T-helper 2 cell treated with Interferon-gamma antibody and Interleukin-4, amounts not matched to agents 5 μg/mL and 100 μg/mL, for 36 hours (primary cell): Measurements from ENCODE around the gene CPZ.
"Not testable (repeated sequence)": the region's sequence is repeated elsewhere in the genome, so short reads cannot be mapped to it uniquely, and the experiment has no call there.

Source experiments
- DNase-seq: peaks from one replicate; pipeline ENCODE4 v3.0.0; 2021; ENCODE audit warnings: low spot score
- H3K27ac Mint-ChIP-seq: one replicate; pipeline ENCODE4 v1.8.0; 2021; ENCODE audit warnings: mild to moderate bottlenecking, mixed read lengths
- H3K27me3 Mint-ChIP-seq: one replicate; pipeline ENCODE4 v1.8.0; 2021; ENCODE audit warnings: low read depth, mixed read lengths
- H3K36me3 Mint-ChIP-seq: one replicate; pipeline ENCODE4 v1.8.0; 2021; ENCODE audit warnings: low read depth, mixed read lengths
- H3K4me1 Mint-ChIP-seq: one replicate; pipeline ENCODE4 v1.8.0; 2021; ENCODE audit warnings: low read depth, mixed read lengths
- H3K4me3 Mint-ChIP-seq: one replicate; pipeline ENCODE4 v1.8.0; 2022; ENCODE audit warnings: mild to moderate bottlenecking, moderate library complexity, mixed read lengths
- H3K9me3 Mint-ChIP-seq: one replicate; pipeline ENCODE4 v1.8.0; 2021; ENCODE audit warnings: mixed read lengths

The CPZ gene

GRCh38 chr4:8564595-8564994, 28.0 kb upstream of the CPZ start:
- no peak for DNase-seq
- Mint-ChIP-seq H3K4me3 (no peak overlapping the region), H3K27ac (no peak overlapping the region), H3K36me3 (no peaks in the 10 kb centered on the region), H3K27me3 (peaks cover 2% of the 10 kb centered on the region), H3K9me3 (no peaks in the 10 kb centered on the region), H3K4me1 (no peaks in the 10 kb centered on the region)

DNA sequence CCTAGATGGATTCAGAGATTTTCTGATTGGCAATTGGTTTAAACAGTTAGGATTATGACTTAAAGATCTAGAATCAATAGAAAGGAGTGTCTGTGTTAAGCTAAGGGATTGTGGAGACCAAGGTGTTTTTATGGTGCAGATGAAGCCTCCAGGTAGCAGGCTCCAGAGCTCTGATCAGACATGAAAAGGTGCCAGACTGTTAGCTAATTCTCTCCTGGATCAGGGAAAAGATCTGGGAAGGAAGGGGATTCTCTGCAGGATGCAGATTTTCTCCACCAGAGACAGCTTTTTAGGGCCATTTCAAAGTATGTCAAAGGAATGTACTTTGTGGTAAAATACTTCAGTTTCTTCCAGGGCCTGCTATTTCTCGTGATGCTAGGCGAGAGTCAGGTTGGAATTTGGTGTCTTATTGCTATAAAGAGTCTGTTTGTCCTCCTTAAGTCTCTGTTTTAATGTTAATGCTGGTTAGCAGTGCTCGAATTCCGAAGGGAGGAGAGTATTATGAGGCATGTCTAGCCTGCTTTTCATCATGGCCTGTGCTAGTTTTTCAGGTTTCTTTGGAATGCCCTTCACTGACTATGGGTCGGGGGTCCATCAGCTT, 24.4 kb upstream of the CPZ start:
- no peaks in the 10 kb centered on the region for H3K36me3 Mint-ChIP-seq
- DNase-seq, result no peak
- no peaks in the 10 kb centered on the region for H3K9me3 Mint-ChIP-seq
- H3K4me1 Mint-ChIP-seq, result no peaks in the 10 kb centered on the region
- H3K4me3 Mint-ChIP-seq, result no peak overlapping the region
- no peak overlapping the region for H3K27ac Mint-ChIP-seq
- peaks cover 2% of the 10 kb centered on the region for H3K27me3 Mint-ChIP-seq

DNA sequence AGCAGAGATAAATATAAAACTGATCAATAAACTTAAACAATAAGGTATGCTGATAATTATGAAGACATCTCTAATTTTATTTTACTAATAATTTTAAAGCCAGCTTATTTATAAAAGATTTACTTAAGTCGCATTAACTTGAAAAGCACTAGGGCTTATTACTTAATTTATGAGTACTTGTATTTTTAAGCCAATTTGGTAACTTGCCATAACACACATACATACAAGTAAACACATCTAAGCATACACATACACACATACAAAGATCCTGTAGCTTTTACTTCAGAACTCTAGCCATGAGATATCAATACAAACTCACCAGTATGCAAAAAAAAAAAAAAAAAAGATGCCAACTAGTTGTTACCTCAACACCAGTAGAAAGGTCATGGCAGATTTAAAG, 22.4 kb upstream of the CPZ start:
- Mint-ChIP-seq H3K27me3 (peaks cover 2% of the 10 kb centered on the region), H3K9me3 (no peaks in the 10 kb centered on the region), H3K4me3 (no peak overlapping the region), H3K27ac (no peak overlapping the region), H3K36me3 (no peaks in the 10 kb centered on the region), H3K4me1 (no peaks in the 10 kb centered on the region)
- no peak for DNase-seq

DNA sequence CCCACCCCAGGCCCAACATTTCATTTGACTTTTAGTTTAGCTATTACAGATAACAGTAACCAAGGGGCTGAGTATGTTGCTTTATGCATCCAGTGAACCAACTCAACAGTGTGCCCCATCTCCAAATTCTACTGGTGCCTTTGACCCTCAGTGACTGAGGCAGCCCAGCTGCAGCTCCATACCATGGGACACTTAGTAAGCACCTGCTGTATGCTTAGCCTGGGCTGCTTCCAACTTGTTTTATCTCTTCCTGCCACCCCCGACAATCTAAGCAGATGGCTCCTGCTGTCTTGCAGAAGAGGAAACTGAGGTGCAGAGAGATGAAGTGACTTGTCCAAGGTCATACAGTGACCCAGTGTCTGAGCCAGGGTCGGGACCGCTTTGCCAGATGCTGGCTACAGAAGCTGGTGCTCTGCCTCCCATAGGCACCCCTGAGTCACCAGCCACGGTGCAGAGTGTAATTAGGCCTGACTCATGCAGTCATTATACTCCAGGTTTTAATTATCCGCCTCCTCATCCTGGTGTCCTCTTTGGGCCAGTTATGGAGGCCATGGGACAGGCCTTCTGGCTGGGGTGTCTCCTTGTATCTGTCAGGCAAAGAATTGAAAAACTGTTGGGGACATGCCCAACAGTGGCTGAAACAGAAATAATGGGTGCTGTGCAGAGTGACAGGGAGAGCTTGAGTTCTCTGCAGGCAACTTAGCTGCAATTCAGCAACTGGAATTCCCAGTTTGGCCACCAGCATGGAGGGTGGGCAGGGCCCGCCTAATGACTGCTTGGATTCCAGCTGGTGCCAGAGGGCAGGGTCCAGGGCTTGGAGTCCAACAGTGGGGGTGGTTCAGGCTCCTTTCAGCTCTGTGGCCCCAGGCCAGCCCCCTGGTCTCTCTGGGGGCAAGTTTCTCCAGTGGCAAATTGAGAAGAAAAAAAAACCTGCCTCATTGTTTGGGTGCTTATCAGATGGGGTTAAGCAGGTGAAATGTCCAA, 20.6 kb upstream of the CPZ start:
- Mint-ChIP-seq H3K4me3 (no peak overlapping the region), H3K9me3 (no peaks in the 10 kb centered on the region), H3K27ac (no peak overlapping the region), H3K4me1 (no peaks in the 10 kb centered on the region), H3K36me3 (no peaks in the 10 kb centered on the region), H3K27me3 (peaks cover 2% of the 10 kb centered on the region)
- no peak for DNase-seq

DNA sequence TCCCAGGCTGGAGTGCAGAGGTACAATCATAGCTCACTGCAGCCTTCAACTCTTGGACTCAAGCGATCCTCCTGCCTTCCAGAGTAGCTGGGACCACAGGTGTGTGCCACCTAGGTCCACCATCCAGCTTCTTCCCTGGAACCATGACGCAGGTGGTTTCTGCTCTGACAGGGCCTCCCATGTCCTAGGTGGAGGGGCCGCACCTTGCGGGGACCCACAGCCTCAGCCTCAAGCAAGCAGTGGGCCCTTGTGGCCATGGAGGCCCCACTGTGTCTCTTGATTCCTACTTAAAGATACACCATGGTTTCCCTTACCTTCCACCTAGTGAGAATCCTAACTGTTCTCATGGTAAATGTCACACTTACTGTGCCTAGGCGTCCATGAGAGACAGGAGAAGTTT, 19.3 kb upstream of the CPZ start:
- DNase-seq, result no peak
- Mint-ChIP-seq H3K27ac (no peak overlapping the region), H3K9me3 (no peaks in the 10 kb centered on the region), H3K27me3 (no peaks in the 10 kb centered on the region), H3K36me3 (no peaks in the 10 kb centered on the region), H3K4me3 (no peak overlapping the region), H3K4me1 (no peaks in the 10 kb centered on the region)

GRCh38 chr4:8574796-8575370, 17.7 kb upstream of the CPZ start:
- DNase-seq, result no peak
- Mint-ChIP-seq H3K4me3 (no peak overlapping the region), H3K27me3 (no peaks in the 10 kb centered on the region), H3K4me1 (no peaks in the 10 kb centered on the region), H3K27ac (no peak overlapping the region), H3K9me3 (no peaks in the 10 kb centered on the region), H3K36me3 (no peaks in the 10 kb centered on the region)

DNA sequence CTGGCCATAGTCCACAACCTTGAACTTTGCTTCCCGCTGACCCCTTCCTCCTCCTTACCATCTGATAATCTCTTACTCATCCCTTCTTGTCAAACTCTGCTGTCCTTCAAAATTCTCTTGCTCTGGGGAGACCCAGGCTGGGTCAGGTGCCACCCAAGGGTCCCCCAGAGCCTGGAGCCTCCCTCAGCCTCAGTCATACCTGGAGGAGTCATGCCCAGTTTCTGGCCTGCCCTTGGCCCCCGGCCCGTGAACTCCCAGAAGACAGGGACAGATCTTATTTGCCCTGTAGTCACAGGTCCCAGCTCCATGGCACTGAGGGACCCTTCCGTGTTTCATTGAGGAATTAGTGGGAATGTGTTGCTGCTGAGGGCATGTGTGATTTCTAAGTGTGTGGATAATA, 17.1 kb upstream of the CPZ start:
- Mint-ChIP-seq H3K27ac (no peak overlapping the region), H3K27me3 (no peaks in the 10 kb centered on the region), H3K9me3 (no peaks in the 10 kb centered on the region), H3K4me3 (no peak overlapping the region), H3K36me3 (no peaks in the 10 kb centered on the region), H3K4me1 (no peaks in the 10 kb centered on the region)
- DNase-seq, result no peak

- not testable (repeated sequence) for H3K27me3 Mint-ChIP-seq, H3K4me3 Mint-ChIP-seq, H3K9me3 Mint-ChIP-seq, H3K36me3 Mint-ChIP-seq, DNase-seq, H3K4me1 Mint-ChIP-seq, H3K27ac Mint-ChIP-seq
Observed at GRCh38 chr4:8576591-8576990, 16.0 kb upstream of the CPZ start.

GRCh38 chr4:8577046-8577445, 15.5 kb upstream of the CPZ start:
- DNase-seq, result no peak
- Mint-ChIP-seq H3K36me3 (no peaks in the 10 kb centered on the region), H3K27ac (no peak overlapping the region), H3K4me1 (no peaks in the 10 kb centered on the region), H3K4me3 (no peak overlapping the region), H3K27me3 (no peaks in the 10 kb centered on the region), H3K9me3 (no peaks in the 10 kb centered on the region)

- DNase-seq, result no peak
- Mint-ChIP-seq H3K36me3 (no peaks in the 10 kb centered on the region), H3K4me1 (no peaks in the 10 kb centered on the region), H3K27me3 (no peaks in the 10 kb centered on the region), H3K9me3 (no peaks in the 10 kb centered on the region), H3K4me3 (no peak overlapping the region), H3K27ac (no peak overlapping the region)
Observed at GRCh38 chr4:8577972-8578371, 14.6 kb upstream of the CPZ start.

DNA sequence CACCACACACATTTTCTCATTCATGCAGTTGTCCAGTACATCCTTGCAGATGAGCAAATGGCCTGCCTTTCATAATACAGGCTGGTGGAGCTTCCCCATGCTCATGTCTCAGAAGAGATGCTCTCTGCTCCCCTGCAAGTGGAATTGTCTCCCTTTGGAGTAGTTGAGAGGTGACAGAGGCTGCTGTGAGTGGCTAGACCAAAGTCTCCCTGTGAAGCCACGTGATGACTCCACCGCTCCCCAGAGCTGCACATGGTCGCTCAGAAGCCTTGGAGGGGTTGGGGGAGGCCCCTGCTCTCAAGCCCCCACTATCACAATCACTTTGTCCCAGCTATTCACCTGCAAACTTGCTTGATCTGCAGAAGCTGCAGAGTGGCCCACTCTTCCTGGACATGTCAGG, 13.8 kb upstream of the CPZ start:
- Mint-ChIP-seq H3K27ac (no peak overlapping the region), H3K4me1 (no peaks in the 10 kb centered on the region), H3K27me3 (no peaks in the 10 kb centered on the region), H3K9me3 (no peaks in the 10 kb centered on the region), H3K4me3 (no peak overlapping the region), H3K36me3 (no peaks in the 10 kb centered on the region)
- no peak for DNase-seq

DNA sequence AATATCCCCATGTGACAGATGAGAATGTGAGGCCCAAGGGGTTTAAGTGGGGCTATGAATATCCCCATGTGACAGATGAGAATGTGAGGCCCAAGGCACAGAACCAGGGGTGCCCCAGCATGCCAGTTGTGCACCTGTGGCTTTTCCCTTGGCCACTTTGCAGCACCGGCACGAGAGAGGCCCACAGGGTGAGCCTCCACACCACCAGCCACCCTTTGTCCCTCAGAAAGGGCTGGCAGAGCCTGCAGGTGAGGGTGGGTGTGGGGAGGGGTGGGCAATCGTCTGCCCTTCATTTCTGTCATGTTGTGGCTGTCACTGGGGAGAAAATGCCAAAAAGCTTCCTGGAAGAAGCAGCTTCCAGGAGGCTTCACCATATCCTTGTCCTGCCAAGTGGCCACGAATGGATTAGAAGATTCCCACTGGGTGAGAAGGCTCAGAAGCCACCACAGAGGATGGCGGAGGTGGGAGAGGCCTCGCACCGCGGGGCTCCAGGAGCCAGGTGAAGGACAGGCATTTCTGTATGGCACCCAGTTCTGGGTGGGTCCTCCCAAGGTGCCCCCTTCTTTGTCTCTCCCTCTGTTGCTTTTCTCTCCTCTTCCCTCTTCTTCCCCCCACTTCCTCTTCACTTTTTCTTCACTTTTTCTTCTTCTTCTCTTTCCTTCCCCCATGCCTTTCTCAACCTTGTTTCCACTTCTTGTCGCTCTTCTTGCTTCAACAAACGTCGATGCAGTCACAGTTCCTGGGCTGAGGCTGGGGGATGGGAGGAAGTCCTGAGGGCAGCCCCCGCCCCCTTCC, 12.8 kb upstream of the CPZ start:
- H3K27me3 Mint-ChIP-seq, result no peaks in the 10 kb centered on the region

GRCh38 chr4:8580321-8581093, 12.1 kb upstream of the CPZ start, which contains the start of gene GPR78:
Gene GPR78, plus strand, starts transcription at chr4:8580392. Its CDS starts 591 bp downstream, at chr4:8580983.
- H3K9me3 Mint-ChIP-seq, result no peaks in the 10 kb centered on the region
- no peak within 1 kb of the TSS for H3K27ac Mint-ChIP-seq
- H3K27me3 Mint-ChIP-seq, result no peaks in the 10 kb centered on the region
- H3K36me3 Mint-ChIP-seq, result no peaks in the 10 kb centered on the region
- no peak within 1 kb of the TSS for H3K4me3 Mint-ChIP-seq
- no peaks in the 10 kb centered on the region for H3K4me1 Mint-ChIP-seq
- peak; percentile 34 for DNase-seq

More for the DNA sequence above, 12.8 kb upstream of the CPZ start:
- Mint-ChIP-seq H3K4me3 (no peak overlapping the region), H3K9me3 (no peaks in the 10 kb centered on the region), H3K36me3 (no peaks in the 10 kb centered on the region), H3K27ac (no peak overlapping the region), H3K4me1 (no peaks in the 10 kb centered on the region)
- DNase-seq, result no peak
